Suprapubic skin (tissue), 4 donors: ENCODE results near the gene ZNF784. TPM values are rescaled to one million over a fixed set of nuclear protein-coding genes. Genes with fewer than 3 reads are reported as not detected.

Source experiments
- DNase-seq, 2 donors: peaks; one replicate each; pipeline ENCODE4 v3.0.0-alpha.2; 2019; ENCODE audit warnings: low spot score in 2 of 2
- H3K27ac ChIP-seq: fragments of 200-600 bp; sonication (generic); one replicate; pipeline ENCODE4 v1.5.1; 2019
- H3K27me3 ChIP-seq: fragments of 200-600 bp; sonication (generic); one replicate; pipeline ENCODE4 v1.5.1; 2019
- H3K36me3 ChIP-seq: fragments of 200-600 bp; sonication (generic); one replicate; pipeline ENCODE4 v1.5.1; 2019
- H3K4me1 ChIP-seq: fragments of 200-600 bp; sonication (generic); one replicate; pipeline ENCODE4 v1.5.1; 2019
- H3K4me3 ChIP-seq: fragments of 200-600 bp; sonication (generic); one replicate; pipeline ENCODE4 v1.5.1; 2019; ENCODE audit warnings: mild to moderate bottlenecking
- H3K9me3 ChIP-seq: fragments of 200-600 bp; sonication (generic); one replicate; pipeline ENCODE4 v1.5.1; 2019
- EP300 ChIP-seq: sonication (generic); formaldehyde crosslinking; IDR thresholded peaks from one replicate; pipeline ENCODE4 v1.6.1; 2017; ENCODE audit warnings: antibody characterized with exemption
- POLR2A ChIP-seq, 2 donors: fragments of 450-650 bp; IDR thresholded peaks; one replicate each; pipeline ENCODE4 v1.6.1; 2017; ENCODE audit warnings: antibody characterized with exemption in 2 of 2, mild to moderate bottlenecking in 2 of 2, moderate library complexity in 2 of 2
- POLR2AphosphoS5 ChIP-seq, 3 donors: sonication (generic); formaldehyde crosslinking; IDR thresholded peaks; one replicate each; pipeline ENCODE4 v1.6.1; 2017; ENCODE audit warnings: antibody characterized with exemption in 3 of 3
- WGBS: methylation state at CpG from one replicate; pipeline ENCODE4 v1.1.5; 2018; 5-methylcytosine and 5-hydroxymethylcytosine counted together
- total RNA-seq, 4 donors: library from RNA; depleted of rRNA; stranded (reverse); fragments of >200 nt; gene quantifications; one replicate each; pipeline ENCODE4 v1.1.0, GENCODE V29; 2016
- TF ChIP-seq, protein P1 (sequence below), 2 donors: fragments of 200-600 bp in 1 of 2; fragments of 450-650 bp in 1 of 2; sonication (generic) in 1 of 2; IDR thresholded peaks; one replicate each; pipeline ENCODE4 v1.5.1; 2016 to 2019; ENCODE audit warnings: antibody characterized with exemption in 2 of 2, mild to moderate bottlenecking in 1 of 2, moderate library complexity in 1 of 2

ZNF784 gene
- total RNA-seq, 4 donors from 2014 or later, result 4.3 to 8.0 (median 6.5) TPM

DNA sequence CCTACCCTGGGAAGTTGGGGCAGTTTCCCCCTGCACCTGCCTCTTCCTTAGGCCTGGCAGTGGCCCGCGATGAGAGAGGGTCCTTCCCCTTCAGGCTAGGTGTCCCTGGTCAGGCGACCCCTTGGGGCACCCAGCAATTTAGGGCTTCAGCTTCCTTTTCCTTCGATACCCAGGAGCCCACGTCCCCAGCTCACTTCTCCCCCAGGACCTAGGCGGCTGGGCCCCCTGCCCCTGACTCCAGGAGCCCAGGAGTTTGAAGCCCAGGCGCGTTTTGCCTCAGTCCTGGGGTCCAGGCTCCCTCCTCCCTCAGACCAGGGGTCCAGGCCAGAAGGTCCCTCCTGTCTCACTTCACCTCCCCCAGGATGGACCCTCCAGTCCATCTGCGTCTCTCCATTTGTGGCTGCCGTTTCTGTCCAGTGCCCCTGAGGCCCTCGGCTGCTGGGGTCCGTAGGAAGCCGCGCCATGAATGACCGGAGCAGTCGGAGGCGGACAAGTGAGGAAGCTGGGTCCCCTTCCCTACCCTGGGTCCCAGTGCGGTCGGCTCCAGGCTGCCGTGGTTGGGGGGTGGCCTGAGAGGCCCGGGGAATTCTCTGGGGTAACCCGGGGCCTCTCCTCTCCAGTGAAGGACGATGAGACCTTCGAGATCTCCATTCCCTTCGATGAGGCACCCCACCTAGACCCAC is 24.4 kb upstream of the ZNF784 start:
- TF ChIP-seq, protein P1, sequence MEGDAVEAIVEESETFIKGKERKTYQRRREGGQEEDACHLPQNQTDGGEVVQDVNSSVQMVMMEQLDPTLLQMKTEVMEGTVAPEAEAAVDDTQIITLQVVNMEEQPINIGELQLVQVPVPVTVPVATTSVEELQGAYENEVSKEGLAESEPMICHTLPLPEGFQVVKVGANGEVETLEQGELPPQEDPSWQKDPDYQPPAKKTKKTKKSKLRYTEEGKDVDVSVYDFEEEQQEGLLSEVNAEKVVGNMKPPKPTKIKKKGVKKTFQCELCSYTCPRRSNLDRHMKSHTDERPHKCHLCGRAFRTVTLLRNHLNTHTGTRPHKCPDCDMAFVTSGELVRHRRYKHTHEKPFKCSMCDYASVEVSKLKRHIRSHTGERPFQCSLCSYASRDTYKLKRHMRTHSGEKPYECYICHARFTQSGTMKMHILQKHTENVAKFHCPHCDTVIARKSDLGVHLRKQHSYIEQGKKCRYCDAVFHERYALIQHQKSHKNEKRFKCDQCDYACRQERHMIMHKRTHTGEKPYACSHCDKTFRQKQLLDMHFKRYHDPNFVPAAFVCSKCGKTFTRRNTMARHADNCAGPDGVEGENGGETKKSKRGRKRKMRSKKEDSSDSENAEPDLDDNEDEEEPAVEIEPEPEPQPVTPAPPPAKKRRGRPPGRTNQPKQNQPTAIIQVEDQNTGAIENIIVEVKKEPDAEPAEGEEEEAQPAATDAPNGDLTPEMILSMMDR (IDR thresholded peaks at IDR 0.05), result no peak
- TF ChIP-seq EP300 (no peak), POLR2AphosphoS5 (IDR thresholded peaks at IDR 0.05) (no peak), POLR2A (IDR thresholded peaks at IDR 0.05) (no peak)
- H3K27me3 ChIP-seq, result no peaks in the 10 kb centered on the region
- H3K9me3 ChIP-seq, result no peaks in the 10 kb centered on the region
- peak overlapping the region; percentile 90 for H3K4me3 ChIP-seq
- peak in 1 of 2 donors; percentile 61 for DNase-seq
- WGBS, result 22% methylated on average over 25 of the region's 25 CpGs
- H3K27ac ChIP-seq, result peak overlapping the region; percentile 82
- H3K36me3 ChIP-seq, result peaks cover 13% of the 10 kb centered on the region
- peaks cover 51% of the 10 kb centered on the region for H3K4me1 ChIP-seq

DNA sequence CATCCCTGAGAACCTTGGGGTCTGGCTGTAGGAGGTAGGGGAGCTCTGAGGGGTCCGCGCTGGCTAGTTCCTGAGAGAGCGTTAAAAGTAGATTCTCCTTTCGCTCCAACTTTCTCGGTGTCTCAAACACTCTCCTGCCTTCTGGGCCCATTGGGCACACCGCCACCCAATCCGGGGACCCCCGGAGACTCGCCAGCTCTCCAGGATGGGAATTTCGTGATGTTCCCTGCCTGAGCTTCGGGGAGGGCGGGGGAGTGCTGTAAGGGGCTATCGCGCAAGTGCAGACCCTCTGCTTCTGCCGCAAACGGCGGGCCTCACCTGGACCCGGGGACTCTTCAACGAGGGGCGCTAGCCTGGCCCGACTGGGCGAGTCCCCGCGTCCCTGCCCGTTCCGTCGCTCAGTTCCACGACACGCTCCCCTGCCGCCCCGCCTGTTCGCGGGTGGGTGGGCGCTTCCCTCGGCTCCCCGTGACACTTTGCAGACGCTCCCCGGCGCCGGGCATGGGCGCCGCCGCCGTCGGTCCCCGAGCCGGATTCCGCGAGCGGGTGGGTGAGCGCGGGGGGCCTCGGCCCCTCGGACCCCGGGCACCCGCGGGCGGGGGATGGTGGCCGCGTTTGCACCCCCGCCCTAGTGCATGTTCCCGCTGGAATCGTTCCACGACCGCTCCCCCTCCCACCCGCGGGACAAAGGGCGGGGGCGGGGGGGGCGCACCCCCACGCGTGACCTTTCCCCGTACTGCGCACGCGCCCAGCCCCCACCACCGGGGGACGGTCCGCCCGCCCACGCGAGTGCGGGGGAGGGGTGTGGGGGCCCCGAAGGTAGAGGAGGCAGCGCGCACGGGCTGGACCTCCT is 23.6 kb upstream of the ZNF784 start, which contains the start of gene CCDC106:
Gene CCDC106 (plus strand): TSS at position 481 of the 853 bp plus-strand sequence. CDS start 835 bp downstream, outside the sequence.
- H3K9me3 ChIP-seq, result no peaks in the 10 kb centered on the region
- peak in 1 of 2 donors; percentile 72 for DNase-seq
- peaks cover 49% of the 10 kb centered on the region for H3K4me1 ChIP-seq
- peak within 1 kb of the TSS; percentile 90 for H3K4me3 ChIP-seq
- peaks cover 13% of the 10 kb centered on the region for H3K36me3 ChIP-seq
- no peaks in the 10 kb centered on the region for H3K27me3 ChIP-seq
- peak within 1 kb of the TSS; percentile 82 for H3K27ac ChIP-seq
- 1% methylated on average over 55 of the region's 87 CpGs for WGBS
- no peak for TF ChIP-seq EP300
- no peak for TF ChIP-seq POLR2AphosphoS5 (IDR thresholded peaks at IDR 0.05)
- TF ChIP-seq POLR2A (IDR thresholded peaks at IDR 0.05), result no peak
- TF ChIP-seq, protein P1 (IDR thresholded peaks at IDR 0.05), result no peak

DNA sequence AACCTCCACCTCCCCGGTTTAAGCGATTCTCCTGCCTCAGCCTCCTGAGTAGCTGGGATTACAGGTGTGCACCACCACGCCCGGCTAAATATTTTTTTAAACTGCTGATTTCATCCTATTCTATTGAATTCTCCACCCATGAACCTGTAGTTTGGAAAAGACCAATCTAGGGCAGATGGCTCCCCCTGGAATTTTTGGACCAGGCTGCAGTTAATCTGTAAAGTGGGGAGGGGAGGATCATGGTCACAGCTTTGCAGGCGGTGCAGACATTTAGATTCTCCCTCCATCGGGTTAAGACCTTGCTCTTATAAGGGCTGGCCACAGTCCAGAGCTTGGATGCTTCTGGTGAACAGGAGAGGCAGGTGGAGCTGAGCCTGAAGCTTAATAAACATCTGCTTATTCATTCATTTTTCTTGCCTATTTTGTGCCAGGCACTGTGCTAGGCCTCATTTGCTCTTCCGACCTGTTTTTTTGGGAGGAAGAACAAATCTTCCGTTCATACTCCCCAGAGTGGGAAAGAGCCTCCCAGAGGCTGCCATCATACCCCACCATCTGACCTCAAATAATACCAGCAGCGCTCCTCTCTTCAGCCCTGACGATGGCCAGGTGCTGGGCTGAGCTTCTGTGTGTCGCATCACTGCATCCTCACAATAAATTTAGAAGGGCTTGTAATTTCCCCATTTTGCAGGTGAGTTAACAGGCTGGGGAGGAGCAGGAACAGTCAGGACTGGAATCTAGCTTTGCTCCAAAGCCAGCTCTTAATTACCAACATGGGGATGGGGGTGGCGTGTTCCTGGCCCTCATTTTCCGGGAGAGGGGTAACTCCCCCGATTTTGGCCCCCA is 22.7 kb upstream of the ZNF784 start:
- 48% methylated on average over 14 of the region's 14 CpGs for WGBS
- TF ChIP-seq POLR2A (IDR thresholded peaks at IDR 0.05) (no peak), EP300 (no peak), POLR2AphosphoS5 (IDR thresholded peaks at IDR 0.05) (no peak)
- TF ChIP-seq, protein P1 (IDR thresholded peaks at IDR 0.05), result no peak
- Histone ChIP-seq H3K4me1 (peaks cover 55% of the 10 kb centered on the region), H3K4me3 (peak overlapping the region; percentile 90), H3K27ac (peak overlapping the region; percentile 82), H3K9me3 (no peaks in the 10 kb centered on the region), H3K27me3 (no peaks in the 10 kb centered on the region), H3K36me3 (peaks cover 13% of the 10 kb centered on the region)
- DNase-seq, result no peak

DNA sequence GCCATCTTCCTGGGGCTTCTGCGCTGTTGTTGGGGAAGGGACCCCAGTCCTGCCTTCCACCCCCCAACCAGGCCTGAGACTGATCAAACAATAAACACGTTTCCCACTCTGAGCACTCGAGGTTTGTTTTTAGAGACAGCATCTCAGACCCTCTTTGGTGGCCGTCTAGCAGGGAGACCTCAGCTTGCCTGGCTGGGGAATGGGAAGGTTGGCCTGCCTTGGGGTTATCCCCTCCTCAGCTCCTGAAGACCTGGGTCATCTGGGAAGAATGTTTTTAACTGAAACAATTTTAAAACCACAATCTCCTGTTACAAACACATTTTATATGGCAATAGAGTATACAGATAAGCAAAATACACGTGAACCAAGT is 21.1 kb upstream of the ZNF784 start:
- 67% methylated on average over 5 of the region's 5 CpGs for WGBS
- Histone ChIP-seq H3K4me3 (no peak overlapping the region), H3K27ac (no peak overlapping the region), H3K36me3 (peaks cover 13% of the 10 kb centered on the region), H3K4me1 (peaks cover 64% of the 10 kb centered on the region), H3K27me3 (no peaks in the 10 kb centered on the region), H3K9me3 (no peaks in the 10 kb centered on the region)
- TF ChIP-seq POLR2A (IDR thresholded peaks at IDR 0.05), result no peak
- no peak for TF ChIP-seq POLR2AphosphoS5 (IDR thresholded peaks at IDR 0.05)
- no peak for TF ChIP-seq EP300
- TF ChIP-seq, protein P1 (IDR thresholded peaks at IDR 0.05), result no peak
- DNase-seq, result no peak
